NOMO-1 treated with DMSO at 0.1 percent for 48 hours (cell line): Measurements from ENCODE around the gene HINFP.

ENCODE experiments used
- DNase-seq: peaks from one replicate; lab custom pipeline; 2025; ENCODE audit not compliant: unreplicated experiment; lab: John Stamatoyannopoulos, UW

Gene HINFP, protein sequence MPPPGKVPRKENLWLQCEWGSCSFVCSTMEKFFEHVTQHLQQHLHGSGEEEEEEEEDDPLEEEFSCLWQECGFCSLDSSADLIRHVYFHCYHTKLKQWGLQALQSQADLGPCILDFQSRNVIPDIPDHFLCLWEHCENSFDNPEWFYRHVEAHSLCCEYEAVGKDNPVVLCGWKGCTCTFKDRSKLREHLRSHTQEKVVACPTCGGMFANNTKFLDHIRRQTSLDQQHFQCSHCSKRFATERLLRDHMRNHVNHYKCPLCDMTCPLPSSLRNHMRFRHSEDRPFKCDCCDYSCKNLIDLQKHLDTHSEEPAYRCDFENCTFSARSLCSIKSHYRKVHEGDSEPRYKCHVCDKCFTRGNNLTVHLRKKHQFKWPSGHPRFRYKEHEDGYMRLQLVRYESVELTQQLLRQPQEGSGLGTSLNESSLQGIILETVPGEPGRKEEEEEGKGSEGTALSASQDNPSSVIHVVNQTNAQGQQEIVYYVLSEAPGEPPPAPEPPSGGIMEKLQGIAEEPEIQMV

GRCh38 chr11:119121008-119121810, at the start of gene HINFP:
TSS of gene HINFP (plus strand) at chr11:119121580. CDS start at chr11:119126945, 5,365 bp downstream.
- DNase-seq: peak; percentile 99

GRCh38 chr11:119077839-119078238, 43.5 kb upstream of the HINFP start:
- DNase-seq: no peak

- DNase-seq: no peak
These were observed 42.5 kb upstream of the HINFP start for GRCh38 chr11:119078675-119079420.

- DNase-seq: no peak
These were observed 39.6 kb upstream of the HINFP start for GRCh38 chr11:119081682-119082260.

- peak; percentile 96 for DNase-seq
These were observed 36.5 kb upstream of the HINFP start, which contains the start of gene HMBS for GRCh38 chr11:119084663-119085436. TSS of gene HMBS (plus strand) at chr11:119084881. CDS start at chr11:119085034, 153 bp downstream.

DNA sequence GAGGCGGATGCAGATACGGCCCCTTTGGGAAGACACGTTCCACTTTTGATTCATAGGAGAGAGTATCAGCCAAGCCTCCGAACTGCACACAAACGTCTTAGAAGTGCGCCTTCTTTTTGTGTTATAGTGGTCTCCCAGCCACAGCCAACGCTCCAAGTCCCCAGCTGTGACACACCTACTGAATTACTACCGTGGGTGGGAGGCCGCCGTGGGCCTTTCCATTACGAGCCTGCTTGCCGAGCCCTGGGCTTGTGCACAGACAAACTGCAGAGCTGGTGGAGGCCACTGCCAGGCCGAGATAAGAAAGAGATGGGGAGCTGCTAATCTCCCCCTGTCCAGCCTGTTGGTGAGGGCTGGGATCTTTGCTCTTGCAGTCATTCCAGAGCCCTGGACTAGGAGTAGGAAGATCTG, 35.9 kb upstream of the HINFP start:
- DNase-seq: no peak

DNA sequence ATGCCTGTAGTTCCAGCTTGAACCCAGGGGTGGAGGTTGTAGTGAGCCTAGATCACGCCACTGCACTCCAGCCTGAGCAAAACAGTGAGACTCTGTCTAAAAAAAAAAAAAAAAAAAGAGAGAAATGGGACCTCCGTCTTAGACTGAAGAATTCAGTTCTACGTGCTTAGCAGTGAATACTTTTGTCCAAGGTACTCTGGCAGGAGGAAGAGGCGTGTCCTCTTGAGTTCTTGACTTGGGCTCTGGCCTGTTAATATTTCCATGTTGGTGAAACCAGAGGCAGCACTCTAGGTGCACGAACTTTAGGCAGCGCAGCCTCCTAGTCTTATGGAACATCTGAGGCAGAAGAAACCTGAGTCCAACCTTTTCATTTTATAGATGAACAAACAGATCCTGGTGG, 34.3 kb upstream of the HINFP start:
- DNase-seq: no peak

DNA sequence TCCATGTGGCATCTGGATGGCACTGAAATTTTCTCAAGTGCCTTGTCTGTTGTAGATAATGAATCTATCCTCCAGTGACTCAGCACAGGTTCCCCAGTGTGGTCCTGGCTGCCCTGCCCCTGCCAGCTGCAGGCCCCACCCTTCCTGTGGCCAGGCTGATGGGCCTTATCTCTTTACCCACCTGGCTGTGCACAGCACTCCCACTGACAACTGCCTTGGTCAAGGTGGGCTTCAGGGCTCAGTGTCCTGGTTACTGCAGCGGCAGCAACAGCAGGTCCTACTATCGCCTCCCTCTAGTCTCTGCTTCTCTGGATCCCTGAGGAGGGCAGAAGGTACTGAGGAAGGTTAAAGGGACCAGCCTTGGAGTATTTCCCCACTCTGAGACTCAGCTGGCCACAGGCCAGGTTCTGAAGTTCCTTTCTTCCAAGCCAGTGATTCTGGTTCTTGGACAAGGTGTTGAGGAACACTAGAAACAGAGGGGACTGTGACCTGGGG, 33.6 kb upstream of the HINFP start:
- peak; percentile 9 for DNase-seq

DNA sequence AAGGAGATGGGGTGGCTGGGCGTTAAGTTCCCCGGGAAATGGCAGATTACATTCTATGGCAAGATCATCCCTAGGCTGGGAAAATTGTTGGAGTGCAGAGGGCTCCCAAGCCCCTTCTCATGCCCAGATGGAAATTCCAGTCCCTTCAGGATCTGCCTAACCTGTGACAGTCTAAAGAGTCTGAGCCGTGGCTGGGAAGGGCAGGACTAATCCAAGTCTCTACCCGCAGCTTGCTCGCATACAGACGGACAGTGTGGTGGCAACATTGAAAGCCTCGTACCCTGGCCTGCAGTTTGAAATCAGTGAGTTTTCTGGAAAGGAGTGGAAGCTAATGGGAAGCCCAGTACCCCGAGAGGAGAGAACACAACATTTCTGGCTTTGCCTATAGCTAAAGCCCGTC, 33.0 kb upstream of the HINFP start:
- DNase-seq: no peak

DNA sequence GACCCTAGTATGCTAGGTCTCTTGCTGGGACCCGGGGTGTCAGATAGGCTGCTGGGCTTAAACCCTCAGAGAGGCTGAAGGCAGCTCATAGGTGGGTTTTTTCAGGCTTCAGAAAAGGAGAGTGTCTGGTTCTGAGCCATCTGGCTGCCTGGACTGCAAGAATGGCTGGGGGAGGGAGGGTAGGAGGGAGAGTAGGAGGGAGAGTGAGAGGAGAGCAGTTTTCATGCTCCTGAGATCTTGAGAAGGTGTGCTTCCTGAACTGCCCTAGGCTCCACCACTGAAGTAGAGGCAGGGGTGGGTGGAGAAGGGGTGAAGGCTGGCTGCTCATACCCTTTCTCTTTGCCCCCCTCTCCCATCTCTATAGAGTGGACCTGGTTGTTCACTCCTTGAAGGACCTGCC, 32.1 kb upstream of the HINFP start:
- no peak for DNase-seq

- DNase-seq: no peak
These were observed 30.2 kb upstream of the HINFP start for GRCh38 chr11:119091178-119091577.

DNA sequence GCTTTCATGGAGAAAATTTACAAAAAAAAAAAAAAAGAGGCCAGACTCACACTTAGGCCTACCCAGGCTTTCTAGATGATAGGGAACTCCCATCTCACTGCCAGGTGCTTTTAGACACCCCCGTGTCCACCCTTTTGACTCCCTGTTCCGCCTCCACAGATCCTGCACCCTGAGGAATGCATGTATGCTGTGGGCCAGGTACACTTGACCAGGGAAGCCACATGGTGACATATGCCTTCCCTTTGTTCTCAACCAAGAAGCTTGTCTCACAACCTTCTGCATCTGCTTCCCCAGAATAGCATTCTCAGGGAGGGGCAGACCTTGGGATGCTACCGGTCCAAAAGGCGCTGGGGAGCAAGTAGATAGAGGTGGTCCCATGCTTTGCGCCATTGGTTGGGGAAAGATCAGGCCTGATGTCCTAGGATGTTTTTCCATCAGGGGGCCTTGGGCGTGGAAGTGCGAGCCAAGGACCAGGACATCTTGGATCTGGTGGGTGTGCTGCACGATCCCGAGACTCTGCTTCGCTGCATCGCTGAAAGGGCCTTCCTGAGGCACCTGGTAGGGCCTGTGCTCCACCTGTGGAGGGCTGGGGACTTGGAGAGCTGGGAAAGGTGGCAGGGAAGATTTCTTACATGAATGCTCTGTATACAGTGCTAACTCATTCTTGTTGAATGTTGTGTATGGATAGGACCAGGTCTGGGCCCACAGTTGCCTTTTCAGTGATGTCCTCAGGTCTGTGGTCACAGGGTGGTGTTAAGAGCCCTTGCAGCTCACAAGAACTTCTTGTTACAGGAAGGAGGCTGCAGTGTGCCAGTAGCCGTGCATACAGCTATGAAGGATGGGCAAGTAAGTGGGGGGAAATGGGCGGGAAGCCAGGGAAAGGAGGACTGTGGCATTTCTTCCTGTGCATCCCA, 29.2 kb upstream of the HINFP start:
- no peak for DNase-seq

DNA sequence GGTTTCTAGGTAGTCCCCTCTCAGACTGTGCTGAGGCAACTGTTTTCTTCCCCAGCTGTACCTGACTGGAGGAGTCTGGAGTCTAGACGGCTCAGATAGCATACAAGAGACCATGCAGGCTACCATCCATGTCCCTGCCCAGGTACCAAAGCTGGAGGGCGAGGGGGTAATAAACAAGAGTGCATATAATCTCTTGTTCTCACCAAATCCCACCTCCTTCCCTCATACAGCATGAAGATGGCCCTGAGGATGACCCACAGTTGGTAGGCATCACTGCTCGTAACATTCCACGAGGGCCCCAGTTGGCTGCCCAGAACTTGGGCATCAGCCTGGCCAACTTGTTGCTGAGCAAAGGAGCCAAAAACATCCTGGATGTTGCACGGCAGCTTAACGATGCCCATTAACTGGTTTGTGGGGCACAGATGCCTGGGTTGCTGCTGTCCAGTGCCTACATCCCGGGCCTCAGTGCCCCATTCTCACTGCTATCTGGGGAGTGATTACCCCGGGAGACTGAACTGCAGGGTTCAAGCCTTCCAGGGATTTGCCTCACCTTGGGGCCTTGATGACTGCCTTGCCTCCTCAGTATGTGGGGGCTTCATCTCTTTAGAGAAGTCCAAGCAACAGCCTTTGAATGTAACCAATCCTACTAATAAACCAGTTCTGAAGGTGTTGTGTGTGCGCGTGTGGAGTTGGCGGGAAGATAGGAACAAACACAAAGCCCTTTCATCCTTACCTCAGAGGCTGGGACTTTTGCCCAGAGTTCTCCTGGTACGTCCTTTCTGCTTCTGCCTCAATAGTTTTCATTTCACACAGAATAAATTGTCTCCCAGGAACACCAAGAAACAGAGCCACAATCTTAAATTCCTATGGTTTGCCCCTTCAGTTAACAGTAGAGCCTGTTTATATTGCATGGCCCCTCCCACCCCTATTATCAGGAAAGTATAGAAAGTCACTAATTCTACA, 28.2 kb upstream of the HINFP start:
- no peak for DNase-seq

DNA sequence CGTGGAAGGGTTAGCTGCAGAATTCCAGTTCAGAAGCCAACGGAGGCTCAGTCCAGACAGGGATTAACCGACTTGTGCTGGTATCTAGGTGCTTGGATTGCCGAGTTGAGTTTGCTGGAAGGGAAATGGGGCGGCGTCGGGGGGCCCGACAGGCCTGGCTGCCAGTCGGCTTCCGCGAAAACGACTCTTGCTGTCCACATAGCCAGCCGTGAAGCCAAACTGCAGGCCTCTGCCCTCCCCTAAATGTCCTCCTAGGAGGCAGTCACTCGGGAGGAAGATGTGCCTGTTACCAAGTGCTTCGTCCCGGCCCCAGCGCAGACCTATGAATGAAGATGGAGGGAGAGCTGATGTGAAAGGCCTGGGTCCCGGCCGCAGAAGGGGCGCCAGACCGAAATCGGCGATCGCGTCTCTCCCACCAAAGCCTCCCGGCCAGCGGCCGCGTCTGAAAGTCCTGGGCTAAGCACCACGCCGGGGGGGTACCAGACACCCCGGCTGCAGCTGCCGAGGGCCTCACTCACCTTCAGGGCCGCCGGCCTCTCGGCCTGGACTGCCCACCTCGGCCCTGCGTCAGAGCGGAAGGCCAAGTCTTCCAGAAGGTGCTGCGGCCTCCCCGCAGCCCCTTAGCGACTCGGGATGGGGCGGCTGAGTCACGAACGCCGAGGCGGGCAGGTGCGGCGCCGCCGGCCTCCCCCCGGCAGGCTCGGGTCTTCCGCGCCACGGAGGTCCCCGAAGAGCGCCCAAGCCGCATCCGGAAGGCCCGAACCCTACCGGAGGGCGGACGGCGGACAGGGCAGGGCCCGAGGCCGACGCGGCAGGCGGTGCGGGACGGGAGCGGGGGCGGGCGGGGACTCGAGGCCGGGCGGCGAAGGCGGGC, 27.2 kb upstream of the HINFP start:
- peak; percentile 17 for DNase-seq

DNA sequence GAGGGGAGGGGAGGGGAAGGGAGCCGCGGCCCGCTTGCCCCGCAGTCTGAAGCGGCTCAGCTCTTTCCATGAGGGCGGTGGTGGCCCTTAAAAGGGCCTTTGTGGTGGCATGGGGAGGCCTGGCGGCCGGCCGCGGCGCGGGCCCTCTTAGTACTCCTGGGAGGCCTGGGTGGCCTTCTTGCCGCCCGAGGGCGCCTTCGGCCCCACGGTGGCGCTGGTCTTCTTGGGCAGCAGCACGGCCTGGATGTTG, 26.6 kb upstream of the HINFP start:
- DNase-seq: peak; percentile 65

DNA sequence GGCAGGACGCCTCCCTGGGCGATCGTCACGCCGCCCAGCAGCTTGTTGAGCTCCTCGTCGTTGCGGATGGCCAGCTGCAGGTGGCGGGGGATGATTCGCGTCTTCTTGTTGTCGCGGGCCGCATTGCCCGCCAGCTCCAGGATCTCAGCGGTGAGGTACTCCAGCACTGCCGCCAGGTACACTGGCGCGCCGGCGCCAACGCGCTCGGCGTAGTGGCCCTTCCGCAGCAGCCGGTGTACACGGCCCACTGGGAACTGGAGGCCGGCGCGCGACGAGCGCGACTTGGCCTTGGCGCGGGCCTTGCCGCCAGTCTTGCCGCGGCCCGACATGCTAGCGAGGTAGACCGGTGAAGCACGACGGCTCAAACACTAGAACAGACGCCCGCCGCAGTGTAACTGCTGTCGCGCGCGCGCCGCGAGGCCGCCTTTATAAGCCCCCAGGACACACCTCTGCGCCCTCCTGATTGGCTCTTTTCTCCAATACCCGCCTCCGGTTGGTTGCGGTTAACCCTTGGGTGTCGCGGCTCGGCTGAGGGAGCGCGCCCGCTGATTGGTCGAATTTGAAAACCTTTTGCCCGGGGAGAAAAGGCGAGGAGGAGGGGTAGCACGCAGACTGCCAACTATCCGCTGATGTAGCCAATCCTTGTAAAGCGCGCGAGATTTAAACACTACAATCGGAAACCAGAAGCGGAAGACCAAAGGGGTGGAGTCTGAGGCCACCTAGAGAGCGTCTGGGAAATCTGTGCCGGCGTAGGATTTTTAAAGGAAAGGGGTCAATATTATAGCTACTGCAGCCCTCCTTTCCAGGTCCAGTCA, 26.1 kb upstream of the HINFP start:
- DNase-seq: peak; percentile 100
